COLO668 (cell line): ENCODE measurements around the gene BPIFA3.
A peak's percentile ranks its signal among the peaks of the same experiment; 100 is the strongest.

Source experiments
- DNase-seq: peaks from one replicate; lab custom pipeline; 2025; ENCODE audit not compliant: unreplicated experiment; lab: John Stamatoyannopoulos, UW

The BPIFA3 gene

DNA sequence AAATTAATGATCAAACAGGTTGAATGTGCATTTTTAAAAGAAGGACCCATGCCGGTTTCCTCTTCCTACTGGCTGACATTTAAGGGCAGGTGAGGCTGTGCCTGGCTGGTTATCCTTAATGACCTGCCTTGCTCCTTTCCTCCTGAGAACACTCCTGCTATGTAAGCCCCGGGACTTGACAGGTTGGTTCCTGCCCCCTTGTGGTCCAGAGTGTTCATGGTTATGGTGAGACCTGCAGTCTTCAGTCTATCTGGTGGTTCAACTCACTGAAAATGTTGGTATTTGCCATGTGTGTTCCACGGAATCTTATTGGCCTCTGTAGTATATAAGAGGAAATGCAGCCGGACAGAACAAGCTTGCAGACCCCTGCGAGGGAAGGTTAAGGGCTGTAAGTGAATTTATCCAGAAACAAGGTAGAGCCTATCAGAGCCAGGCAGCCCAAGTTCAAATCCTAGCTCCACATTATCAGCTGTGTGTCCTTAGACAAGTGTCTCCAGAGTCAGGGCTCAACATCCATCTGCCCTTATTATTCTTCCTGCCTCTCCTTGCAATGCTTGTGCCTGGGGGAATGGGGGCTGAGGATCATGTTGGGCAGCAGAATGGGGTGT is 5.2 kb upstream of the BPIFA3 start:
- peak; percentile 48 for DNase-seq

DNA sequence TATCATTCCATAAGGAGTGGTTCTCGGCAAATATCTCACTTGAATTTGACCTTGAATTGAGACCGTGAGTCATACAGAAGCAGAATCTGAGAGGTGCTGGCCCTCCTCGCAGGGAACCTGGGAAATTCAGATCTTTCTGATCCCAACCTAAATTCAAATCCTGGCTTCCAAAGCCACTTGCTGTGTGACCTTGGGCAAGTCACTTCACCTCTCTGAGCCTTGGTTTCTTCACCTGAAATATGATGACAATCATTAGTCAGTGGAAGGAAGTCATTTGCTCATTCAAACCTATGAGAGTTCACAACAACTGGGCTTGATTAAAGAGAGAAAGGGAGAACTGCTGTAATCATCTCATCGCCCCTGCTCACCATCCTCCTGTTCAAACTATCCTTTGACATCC is 7.2 kb downstream of the BPIFA3 start:
- no peak for DNase-seq

DNA sequence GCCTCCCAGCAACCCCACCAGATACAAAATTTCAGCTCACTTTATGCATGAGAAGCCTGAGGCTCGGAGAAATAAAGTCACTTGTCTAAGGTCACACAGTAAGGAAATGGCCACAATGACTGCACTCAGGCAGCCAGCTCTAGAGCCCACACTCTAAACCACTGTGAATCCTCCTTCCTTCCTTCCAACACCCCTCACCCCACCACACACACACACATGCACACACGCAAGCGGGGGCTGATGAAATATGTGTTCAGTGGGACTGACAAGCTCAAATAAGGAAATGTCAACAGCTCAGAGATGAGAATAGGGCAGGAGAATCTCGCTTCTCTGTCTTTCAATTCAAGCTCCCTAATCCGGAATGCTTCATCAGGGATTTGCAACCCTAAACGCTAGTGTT is 12.7 kb downstream of the BPIFA3 start:
- DNase-seq, result no peak

DNA sequence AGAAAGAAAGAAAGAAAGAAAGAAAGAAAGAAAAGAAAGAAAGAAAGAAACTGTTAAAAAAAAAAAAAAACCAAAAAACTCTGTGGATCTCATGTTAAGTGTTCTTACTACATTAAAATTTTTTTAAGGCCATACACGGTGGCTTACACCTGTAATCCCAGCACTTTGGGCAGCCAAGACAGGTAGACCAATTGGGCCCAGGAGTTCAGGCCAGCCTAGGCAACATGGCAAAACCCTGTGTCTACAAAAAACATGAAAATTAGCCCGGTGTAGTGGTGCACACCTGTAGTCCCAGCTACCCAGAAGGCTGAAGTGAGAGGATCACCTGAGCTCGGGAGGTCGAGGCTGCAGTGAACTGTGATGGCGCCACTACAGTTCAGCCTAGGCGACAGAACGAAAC is 14.1 kb downstream of the BPIFA3 start:
- DNase-seq, result no peak

DNA sequence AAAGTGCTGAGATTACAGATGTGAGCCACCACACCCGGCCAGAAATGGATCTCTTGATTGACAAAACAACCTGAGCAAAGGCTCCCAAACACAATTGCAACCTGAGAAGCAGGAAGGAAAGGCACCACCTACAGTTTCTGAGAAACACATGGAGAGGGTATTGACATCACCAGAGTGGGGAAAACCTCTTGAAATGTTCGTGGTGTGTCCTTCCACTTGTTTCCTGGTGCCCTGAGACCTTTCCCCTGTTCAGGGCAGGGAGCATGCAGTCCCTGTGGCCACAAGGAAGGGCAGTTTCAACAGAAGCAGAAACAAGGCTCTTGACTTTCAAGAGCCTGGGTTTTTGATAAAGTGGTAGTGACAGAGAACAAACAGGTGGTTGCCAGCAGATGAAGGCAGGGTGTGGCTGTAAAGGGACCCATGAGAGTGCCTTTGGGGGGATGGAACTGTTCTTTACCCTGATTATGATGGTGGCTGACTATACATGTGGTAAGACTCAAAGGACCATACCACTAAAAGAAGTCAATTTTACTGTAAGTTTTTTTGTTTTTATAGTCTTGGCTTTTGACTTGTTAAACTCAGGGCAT is 15.4 kb downstream of the BPIFA3 start:
- DNase-seq, result no peak

DNA sequence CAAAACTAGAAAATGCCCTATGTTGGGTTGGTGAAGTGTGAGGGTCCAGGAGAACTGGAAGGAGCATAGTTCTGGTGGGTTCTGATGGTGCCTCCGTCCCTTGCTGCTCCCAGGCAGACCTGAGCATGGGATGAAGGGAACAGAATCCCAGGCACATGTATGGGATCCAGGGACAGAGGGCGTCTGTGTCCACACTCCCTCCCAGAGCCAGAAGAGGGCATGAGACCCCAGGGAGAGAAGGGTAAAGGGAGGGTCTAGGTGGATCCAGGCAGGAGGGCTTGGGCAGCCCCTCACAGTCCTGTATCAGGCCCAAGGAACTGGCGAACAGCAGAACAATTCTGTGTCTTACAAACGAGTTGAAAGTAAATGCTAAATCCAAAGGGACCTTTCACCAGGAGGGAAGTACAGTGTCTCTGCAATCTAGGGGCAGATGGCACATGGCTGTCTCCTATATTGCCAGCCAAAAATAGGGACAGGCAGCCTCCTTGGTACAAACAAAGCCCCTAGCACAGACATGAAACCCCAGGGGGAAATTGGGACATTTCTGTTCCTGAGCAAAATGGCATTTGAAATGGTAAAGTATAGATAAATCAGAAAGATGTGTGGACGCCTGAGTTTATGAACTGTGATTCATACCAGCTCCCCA is 16.1 kb downstream of the BPIFA3 start:
- no peak for DNase-seq

DNA sequence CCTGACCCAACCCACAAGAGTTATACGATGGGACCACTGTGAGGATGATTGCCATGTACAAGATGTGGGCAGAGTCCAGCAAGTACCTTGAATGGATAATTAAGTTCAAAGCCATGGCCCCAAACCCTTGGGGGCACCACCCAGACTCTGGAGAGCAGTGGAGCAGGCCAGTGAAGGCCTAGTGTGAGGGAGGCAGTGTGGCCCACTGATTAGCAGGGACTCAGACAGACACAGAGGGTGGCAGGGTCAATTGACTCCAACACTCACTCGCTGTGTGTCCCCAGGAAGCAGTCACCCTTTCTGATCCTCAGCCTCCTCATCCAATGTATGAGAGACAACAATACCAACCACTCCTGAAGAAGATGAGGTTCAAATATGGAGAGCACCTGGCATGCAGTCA is 16.9 kb downstream of the BPIFA3 start:
- no peak for DNase-seq

DNA sequence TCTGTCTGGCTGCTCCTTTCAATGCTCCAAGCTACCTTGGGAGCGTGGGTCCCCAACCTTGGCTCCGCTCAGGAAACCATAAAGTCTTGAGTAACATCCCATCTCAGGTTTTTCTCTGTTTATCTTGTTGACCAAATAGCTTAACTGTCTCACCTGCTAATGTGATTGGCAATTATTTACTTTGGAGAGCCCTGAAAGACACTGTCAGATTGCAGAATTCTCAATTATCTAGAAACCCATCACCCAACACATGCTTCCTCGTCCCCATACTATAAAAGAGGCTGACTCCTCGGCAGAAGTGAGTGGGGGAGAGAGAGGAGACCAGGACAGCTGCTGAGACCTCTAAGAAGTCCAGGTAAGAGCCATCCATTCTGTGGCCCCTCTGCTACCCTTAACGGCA is 18.5 kb downstream of the BPIFA3 start, which contains the start of gene BPIFA1:
Gene BPIFA1 (plus strand): TSS at position 301 of the 400 bp plus-strand sequence. CDS start 1,716 bp downstream, outside the sequence.
- DNase-seq, result no peak

DNA sequence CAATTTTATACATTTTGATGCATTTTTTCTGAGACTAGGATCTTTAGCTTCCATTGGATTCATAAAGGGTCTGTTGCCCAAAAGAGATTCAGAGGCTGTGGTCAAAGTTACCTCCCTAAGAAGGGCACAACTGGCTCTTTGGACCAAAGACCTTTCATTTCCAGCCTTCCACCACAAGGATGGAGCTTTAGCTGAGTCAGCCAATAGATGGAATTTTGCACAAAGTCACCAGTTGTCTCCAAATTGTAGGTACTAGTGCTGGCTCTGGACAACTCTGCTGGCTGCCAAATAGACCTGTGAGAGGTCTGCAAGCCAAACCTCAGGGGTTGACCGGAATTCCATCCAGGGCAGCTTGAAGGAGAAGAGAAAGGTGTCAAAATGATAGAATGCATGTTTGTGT is 19.2 kb downstream of the BPIFA3 start:
- DNase-seq, result no peak

DNA sequence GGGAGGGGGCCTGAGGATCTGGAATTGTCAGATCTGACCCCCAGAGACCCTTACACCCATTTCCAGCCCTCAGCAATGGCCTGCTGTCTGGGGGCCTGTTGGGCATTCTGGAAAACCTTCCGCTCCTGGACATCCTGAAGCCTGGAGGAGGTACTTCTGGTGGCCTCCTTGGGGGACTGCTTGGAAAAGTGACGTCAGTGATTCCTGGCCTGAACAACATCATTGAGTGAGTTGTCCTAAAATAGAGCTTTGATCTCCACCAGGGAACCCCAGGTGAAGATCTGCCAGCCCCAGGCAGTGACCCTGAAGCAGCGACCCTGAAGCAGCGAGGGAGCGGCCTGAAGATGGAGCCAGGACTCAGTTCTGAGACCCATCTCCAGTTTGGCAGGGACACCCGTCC is 20.8 kb downstream of the BPIFA3 start:
- no peak for DNase-seq

DNA sequence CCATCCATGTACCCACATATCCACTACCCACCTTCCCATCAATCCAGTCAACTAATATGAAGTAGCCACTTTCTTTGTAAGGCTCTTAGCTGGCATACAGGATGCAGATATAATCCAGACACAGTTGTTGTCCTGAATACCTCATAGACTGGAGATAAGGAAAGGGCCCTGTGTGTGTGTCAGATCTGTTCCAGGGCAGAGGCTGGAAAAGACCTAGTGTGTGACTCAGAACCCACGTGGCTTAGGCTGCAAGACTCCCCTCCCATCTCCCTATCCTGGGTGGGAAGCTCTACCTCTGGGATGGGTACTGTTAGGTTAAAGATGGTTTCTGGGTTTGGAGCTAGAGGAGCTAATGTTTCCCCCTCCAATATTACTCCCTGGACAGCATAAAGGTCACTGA is 22.3 kb downstream of the BPIFA3 start:
- no peak for DNase-seq

DNA sequence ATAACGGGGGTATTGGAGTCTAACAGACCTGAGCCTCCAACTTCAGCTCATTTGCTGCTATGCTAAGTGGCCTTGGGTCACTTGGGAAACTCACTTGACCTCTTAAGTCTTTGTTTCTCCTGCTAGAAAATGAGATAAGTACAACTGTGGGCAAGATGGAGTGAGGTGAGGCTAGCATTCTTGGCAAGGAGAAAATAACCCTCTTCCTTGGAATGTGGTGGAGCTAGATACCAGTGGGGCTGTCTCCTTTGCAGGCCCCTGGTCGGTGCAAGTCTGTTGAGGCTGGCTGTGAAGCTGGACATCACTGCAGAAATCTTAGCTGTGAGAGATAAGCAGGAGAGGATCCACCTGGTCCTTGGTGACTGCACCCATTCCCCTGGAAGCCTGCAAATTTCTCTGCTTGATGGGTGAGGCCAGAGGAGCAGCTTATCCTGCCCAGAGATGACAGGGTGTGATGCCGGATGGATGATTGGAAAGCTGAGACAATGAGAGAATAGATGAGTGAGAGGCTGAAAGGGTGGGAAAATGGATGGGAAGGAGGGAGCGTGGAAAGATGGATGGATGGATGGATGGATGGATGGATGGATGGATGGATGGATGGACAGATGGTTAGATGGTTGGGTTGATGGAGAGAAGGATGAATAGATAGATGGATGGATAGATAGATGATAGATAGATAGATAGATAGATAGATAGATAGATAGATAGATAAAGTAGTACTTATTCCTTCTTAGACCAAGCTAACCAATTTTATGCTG is 23.0 kb downstream of the BPIFA3 start:
- no peak for DNase-seq

DNA sequence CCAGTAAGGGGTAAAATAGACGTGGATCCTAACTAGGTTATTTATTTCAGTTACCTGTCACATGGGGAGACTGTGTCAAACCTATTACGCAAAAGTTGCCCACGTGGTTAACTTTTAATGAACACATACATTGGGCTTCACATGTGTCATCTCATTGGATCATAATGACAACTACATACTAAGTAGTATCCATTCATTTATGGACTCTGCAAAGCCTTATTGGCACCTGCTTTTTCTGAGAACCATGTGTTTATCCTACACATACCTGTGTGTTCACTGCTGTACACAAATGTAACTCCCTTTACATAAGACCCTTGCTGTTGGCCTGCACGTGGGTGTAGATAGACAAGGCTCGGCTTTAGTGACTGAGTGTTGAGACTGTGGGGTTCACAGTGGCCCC is 23.8 kb downstream of the BPIFA3 start:
- no peak for DNase-seq

DNA sequence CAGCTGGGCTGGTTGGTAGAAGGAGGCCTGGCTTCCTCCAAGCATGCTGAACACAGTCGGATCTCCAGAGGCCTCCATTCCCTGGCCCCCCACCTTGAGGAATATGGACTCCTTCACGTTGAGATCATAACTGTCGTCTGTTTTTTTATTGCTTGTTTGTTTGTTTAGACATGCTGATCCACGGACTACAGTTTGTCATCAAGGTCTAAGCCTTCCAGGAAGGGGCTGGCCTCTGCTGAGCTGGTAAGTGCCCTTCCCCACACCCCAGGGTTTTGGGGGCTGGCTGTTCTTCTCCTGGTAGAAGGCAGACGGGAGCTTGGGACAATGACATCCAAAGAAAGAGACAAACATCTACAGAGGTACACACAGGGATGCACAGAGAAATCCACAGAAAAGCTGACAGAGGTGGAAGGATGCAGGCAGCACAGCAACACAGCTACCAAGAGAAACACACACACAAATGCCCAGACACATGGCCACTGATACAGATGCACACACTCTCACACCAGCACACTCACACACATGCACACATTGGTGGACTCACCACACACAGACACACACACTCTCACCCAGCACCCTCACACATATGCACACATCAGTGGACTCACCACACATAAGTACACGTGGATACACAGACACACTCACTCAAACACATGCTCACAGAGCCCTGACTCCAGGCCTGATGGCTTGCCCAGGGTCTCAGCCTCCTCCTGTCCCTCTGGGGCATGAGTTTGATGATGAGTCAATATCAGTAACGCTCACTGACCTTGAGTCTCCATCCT is 25.4 kb downstream of the BPIFA3 start:
- no peak for DNase-seq

DNA sequence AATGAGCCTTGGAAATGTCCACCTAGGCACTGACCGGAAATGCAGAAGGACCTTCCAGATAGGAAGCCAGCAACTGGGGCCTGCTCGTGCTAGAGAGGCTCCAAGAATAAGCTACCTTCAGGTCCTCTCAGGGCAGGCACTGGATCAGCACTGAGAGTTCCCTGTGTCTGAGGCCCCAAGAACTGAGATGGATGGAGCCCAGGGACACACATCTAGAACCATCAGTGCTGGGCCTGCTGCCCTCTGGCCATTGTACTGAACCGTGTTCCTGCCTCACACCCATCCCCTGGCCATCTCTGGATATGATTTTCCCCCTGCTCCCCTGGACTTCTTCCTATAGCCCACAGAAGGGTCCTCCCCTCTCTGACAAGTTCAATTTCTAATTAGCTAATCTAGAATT is 28.9 kb downstream of the BPIFA3 start:
- DNase-seq, result no peak

DNA sequence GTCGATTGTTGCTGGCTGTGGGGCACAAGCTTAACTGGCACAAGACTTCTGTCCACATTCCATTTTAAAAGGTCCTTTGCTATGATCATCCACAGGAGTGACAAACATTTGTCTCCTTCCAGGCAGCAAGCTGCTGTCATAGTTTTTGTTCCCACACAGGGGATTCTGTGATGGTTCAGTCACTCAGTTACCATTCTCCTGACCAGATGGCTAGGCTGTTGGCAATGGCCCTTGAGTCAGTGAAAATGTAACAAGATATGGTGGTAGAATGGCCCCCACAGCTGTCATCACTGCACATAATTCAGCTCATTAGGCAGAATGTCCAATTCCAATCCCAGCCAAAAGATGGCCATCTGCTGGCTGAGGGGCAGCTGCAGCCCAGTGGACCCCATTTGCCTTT is 32.3 kb downstream of the BPIFA3 start:
- no peak for DNase-seq

DNA sequence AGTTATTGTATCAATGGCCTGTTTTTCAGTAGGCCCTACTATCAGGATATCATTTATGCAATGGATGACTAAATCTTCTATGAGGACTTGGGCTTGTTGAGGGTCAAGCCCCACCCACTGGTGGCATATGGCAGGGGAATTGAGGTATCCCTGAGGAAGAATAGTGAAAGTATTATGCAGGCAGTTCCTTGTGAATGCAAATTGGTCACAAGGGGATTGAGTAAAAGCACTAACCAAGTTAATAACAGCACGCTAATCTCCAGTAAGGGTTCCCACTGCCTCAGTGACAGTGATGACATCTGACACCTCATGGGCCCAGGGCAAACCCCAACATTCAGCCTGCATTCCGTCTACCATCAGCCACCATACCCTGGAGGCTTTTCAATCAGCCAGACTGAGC is 33.5 kb downstream of the BPIFA3 start:
- DNase-seq, result no peak

DNA sequence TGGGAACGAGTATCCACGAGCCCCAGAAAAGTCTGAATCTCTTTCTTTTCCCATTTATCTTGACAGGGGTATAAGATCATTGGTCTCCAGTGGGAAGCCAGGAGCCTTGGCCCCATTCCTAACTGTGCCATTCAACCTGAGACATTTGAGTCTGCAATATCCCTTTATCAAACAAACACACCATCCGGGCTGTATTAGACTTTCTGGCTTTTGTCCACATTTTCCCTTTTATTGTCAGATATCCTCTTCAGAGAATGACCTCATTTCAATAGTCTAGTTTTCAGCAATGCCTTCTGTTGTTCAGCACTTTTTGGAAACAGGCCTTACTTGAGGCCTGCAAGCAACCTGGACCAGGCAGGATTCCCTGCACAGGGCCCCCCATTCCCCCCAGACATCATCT is 34.3 kb downstream of the BPIFA3 start:
- no peak for DNase-seq

DNA sequence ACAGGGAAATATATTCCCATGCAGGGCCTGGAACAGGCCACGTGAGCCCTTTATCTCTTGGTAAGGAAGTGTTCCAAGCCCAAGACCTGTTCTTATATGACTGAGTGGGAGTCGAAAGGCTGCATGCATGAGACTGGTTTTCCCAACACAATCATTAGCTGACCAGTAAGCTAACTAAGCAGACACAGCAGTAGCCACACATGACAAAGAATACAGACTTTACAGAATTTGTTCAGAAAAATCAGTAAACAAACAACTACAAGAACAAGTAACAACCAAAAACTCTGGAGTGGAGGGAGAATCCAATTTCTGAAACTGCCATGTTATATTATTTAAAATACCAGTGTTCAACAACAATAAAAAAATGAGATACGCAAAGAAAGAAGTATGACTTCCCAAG is 35.3 kb downstream of the BPIFA3 start:
- DNase-seq, result no peak

DNA sequence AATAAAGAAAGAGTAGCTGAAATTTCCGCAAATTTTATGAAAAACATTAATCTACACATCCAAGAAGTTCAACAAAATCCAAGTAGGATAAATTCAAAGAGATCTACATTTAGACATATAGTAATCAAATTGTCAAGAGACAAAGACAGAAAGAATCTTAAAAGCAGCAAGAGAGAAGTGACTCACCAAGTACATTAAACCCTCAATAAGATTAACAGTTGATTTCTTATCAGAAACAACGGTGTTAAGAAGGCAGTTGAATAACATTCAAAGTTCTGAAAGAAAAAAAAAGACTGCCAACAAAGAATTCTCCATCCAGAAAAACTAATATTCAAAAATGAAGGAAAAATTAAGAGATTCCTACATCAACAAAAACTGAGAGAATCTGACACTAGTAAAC is 37.9 kb downstream of the BPIFA3 start:
- no peak for DNase-seq

DNA sequence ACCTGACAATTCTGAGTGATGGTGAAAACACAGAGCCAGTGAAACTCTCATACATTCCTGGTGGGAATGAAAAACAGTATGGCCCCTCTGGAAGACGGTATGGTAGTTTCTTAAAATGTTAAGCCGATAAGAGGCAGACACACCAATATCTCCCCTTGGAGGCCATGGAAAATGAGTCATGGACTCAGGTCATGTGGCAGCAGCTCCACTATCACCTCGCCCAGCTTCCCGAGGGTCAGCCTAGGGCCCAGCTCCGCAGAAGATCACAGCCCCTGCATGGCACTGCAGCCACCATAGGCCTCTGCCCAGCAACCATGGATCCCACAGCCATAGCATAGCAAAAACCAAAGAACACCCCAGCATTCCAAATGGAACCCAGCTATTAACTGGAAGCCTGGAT is 40.1 kb downstream of the BPIFA3 start:
- DNase-seq, result no peak
